Iris pigment epithelial cell (primary cell): ENCODE measurements around the gene ARHGAP8.
"Not testable (repeated sequence)": the region's sequence is repeated elsewhere in the genome, so short reads cannot be mapped to it uniquely, and the experiment has no call there.

ENCODE experiments used
- DNase-seq: peaks from one replicate; pipeline ENCODE4 v3.0.0-alpha.2; 2011; ENCODE audit warnings: low read depth

Gene ARHGAP8

GRCh38 chr22:44828193-44828592 lies 75.8 kb downstream of the ARHGAP8 start:
- no peak for DNase-seq

GRCh38 chr22:44831885-44832284 lies 79.5 kb downstream of the ARHGAP8 start:
- DNase-seq: no peak

GRCh38 chr22:44834065-44834464 lies 81.7 kb downstream of the ARHGAP8 start:
- no peak for DNase-seq

GRCh38 chr22:44837481-44837880 lies 85.1 kb downstream of the ARHGAP8 start:
- DNase-seq: no peak

- DNase-seq: no peak
Measured at GRCh38 chr22:44838316-44839016, 86.1 kb downstream of the ARHGAP8 start.

- no peak for DNase-seq
Measured at GRCh38 chr22:44839061-44839460, 86.7 kb downstream of the ARHGAP8 start.

- DNase-seq: no peak
Measured at GRCh38 chr22:44839721-44840120, 87.3 kb downstream of the ARHGAP8 start.

- no peak for DNase-seq
Measured at GRCh38 chr22:44840611-44841322, 88.4 kb downstream of the ARHGAP8 start.

- no peak for DNase-seq
Measured at GRCh38 chr22:44842417-44842816, 90.0 kb downstream of the ARHGAP8 start.

- no peak for DNase-seq
Measured at GRCh38 chr22:44845191-44845590, 92.8 kb downstream of the ARHGAP8 start.

GRCh38 chr22:44845796-44846720 lies 93.7 kb downstream of the ARHGAP8 start:
- DNase-seq: no peak

- no peak for DNase-seq
Measured at GRCh38 chr22:44846726-44847275, 94.4 kb downstream of the ARHGAP8 start.

GRCh38 chr22:44847380-44847779 lies 95.0 kb downstream of the ARHGAP8 start:
- DNase-seq: no peak

- no peak for DNase-seq
Measured at GRCh38 chr22:44847892-44848291, 95.5 kb downstream of the ARHGAP8 start.

- no peak for DNase-seq
Measured at GRCh38 chr22:44848296-44848741, 95.9 kb downstream of the ARHGAP8 start.

GRCh38 chr22:44848791-44849420 lies 96.5 kb downstream of the ARHGAP8 start:
- no peak for DNase-seq

GRCh38 chr22:44850946-44851345 lies 98.6 kb downstream of the ARHGAP8 start:
- no peak for DNase-seq

GRCh38 chr22:44854641-44855040 lies 102.3 kb downstream of the ARHGAP8 start:
- DNase-seq: peak; percentile 9

- DNase-seq: no peak
Measured at GRCh38 chr22:44855855-44856254, 103.5 kb downstream of the ARHGAP8 start.

- DNase-seq: not testable (repeated sequence)
Measured at GRCh38 chr22:44858819-44859218, 106.4 kb downstream of the ARHGAP8 start.

- DNase-seq: no peak
Measured at GRCh38 chr22:44859641-44860040, 107.3 kb downstream of the ARHGAP8 start.

GRCh38 chr22:44860311-44860710 lies 107.9 kb downstream of the ARHGAP8 start:
- DNase-seq: no peak
